COLO668 (cell line): Measurements from ENCODE around the gene XYLT1.
"Not testable (repeated sequence)": the region's sequence is repeated elsewhere in the genome, so short reads cannot be mapped to it uniquely, and the experiment has no call there.

Experiments
- DNase-seq: peaks from one replicate; lab custom pipeline; 2025; ENCODE audit not compliant: unreplicated experiment; lab: John Stamatoyannopoulos, UW

The XYLT1 gene

DNA sequence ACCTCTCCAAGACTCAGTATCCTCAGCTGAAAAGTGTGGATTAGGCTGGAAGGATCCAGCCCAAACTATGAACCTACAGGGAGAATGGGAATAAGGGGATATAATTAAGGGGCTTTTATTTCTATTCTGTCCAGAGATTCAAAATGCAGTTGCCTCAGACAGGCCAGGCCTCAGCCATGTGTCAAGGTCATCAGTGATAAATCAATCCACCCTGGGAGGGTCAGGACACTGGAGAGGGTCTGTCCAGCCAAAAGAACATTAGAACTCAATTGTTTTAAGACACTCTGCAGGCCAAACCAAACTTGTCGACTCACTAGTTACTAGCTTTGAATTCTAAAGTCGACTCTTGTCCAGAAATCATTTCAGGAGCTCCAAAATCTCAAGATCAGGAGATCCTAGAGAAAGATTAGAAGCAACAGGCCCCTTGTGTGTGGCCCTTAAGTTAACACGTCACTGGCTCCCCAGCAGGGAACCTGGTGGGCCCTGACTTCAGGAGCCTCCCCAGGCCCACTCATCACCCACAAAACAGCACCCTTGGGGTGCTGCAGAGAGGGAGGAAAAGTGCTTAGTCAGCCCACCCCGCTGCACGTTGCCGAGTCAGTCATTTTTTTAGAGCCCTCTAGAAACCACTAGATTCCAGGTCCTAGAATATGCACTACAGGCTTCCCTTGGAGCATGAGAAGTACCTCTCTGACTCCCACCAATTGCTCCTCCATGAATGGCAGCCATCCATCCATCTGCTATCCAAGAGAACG, 156.8 kb downstream of the XYLT1 start:
- DNase-seq, result no peak

DNA sequence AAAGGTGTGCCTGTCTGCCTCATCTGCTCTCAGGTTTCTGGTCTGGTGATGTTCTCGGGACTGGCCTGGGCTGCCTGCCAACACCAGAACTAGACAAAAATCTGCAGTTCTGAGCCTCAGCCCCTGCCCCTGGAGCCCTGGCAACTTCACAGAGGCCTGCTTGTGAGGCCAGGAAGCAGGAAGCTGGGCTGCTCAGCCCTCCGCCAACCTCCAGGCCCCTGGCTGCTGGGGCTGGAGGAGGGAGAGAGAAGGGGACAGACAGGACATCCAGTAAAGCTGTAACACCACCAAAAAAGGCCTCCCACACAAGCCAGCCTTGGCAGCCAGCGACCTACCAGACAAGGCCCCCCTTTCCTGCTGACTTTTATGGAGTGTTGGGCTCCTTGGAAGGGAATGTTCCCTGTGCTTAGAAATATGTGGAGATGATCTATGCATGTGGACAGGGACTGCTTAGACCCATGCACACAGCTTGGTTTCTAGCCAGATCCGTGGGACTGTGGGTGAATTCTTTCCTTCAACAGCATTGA, 157.6 kb downstream of the XYLT1 start:
- DNase-seq, result no peak

DNA sequence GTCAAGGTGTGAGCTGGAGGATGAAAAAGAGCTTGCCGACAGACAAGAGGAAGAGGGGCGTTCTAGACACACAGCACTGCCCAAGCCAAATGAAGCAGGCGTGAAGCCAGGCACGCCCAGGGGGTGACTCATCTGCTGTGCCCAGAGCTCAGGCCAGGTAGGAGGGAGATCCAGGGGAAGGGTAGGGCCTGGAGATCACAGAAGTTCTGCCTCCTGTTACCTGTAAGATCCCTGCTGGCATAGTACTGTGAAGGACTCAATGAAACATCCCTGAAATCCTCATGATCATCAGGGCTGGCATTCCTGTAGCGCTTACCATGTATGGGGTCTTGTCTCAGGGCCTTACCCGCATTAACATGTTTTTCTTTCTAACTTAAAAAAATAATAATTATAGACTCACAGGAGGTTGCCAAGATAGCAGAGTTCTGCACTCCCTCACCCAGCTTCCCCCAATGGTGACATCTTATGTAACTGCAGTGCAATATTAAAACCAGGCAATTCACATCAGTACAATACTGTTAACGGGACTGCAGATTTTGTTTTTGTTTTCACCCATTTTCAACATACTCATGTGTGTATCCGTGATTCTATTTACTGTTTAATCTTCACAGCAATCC, 158.6 kb downstream of the XYLT1 start:
- no peak for DNase-seq

DNA sequence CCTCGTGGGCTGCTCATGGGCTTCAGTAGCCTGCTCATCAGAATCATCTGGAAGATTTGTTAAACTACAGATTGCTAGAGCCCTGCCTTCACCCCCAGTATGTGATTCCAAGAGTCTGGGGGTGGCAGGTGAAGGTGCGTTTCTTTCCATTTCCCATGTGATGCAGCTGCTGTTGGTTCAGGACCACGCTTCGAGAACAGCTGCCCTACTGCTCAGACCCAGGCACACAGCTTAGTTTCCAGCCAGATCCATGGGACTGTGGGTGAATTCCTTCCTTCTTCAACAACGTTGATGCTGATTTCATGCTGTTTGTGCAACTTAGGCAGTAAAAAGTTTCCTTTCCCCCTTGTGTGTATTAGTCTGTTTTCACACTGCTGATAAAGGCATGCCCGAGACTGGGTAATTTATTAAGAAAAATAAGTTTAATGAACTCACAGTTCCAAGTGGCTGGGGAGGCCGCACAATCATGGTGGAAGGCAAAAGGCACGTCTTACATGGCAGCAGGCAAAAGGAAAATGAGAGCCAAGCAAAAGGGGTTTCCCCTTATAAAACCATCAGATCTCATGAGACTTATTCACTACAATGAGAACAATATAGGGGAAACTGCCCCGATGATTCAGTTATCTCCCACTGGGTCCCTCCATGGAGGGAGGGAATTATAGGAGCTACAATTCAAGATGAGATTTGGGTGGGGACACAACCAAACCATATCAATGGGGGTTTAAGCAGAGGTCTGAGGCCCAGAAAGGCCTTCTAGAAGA, 159.2 kb downstream of the XYLT1 start:
- no peak for DNase-seq

DNA sequence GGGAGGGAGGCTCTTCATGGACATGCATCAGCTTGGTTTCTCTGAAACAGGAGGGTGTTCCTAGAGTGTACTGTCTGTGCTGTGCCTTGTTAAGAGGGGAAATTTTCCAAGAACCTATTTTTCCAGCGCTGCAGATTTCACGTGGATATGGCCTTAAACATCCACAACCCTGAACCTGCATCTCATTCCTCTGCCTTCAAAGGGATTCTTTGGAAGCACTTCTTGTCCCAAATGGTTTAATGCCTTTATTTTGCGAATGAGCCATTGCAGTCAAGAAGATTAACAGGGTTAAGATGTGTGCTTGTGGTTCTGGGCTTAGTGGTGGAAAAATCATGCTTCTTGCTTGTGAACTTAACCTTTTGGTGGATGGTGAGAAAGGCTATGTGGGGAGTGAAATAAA, 161.2 kb downstream of the XYLT1 start:
- no peak for DNase-seq

DNA sequence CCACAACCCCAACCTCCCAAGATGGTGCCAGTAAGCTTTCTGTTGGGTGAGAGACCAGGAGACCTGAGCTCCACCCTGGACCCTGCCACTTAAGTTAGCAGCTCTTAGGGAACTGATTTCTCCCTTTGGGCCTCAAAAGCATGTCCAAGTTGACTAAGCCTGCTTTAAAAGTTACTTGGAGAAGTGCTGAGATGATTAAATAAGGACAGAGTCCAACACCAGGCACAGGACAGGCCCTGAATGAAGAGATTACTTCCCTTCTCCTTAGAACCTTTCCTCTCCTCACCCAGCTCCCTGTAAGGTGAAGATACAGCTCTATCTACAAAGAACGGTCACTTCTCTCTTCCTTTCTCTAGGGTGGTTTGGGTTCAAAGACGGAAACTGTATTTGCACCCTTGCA, 162.6 kb downstream of the XYLT1 start:
- DNase-seq, result no peak

DNA sequence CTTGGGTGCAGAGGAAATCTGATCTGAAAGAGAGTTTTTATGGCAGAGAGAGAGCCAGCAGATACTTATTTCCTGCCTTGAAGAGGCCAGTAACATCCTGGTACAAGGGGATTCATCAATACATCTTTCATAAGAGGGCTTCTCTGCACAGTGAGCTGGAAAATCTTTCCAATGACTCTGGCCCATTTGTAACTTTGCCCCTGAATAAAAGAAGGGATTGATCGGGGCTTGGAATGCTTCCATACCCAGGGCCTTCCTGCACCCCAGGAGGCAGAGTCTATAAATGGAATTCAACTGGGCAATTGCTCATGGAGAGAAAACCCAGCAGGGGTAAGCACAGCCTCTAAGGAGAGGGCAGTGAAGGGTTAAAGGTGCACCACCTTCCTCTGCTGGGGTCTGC, 163.3 kb downstream of the XYLT1 start:
- no peak for DNase-seq

DNA sequence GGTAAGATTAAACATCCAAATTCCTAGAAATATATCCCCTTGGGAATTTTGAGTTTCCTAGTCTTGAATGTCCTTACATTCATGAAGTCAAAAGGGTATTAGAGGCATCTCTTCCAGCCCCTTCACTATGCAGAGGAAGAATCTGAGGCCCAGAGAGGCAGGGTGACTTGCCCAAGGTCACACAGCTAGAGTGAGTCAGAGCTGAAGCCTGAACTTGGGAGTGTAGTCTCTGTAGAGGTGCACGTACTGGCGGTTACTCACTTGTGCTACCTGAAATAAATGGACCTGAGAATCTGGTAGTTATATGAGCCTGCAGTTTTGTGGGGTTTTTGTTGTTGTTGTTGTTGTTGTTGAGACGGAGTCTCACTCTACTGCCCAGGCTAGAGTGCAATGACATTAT, 164.0 kb downstream of the XYLT1 start:
- DNase-seq, result no peak

DNA sequence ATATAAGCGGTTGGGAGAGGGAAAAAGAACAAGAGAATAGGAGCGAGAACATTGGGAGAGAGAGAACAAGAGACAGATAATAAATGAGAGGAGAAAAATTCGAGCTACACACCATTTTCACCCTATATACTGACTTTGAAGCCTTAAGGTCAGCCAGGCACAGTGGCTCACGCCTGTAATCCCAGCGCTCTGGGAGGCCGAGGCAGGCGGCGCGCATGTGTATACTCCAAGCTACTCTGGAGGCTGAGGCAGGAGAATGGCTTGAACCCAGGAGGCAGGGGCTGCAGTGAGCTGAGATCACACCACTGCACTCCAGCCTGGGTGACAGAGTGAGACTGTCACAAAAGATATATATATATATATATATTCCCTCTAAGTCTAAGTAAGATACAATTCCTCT, 164.5 kb downstream of the XYLT1 start:
- DNase-seq, result not testable (repeated sequence)

DNA sequence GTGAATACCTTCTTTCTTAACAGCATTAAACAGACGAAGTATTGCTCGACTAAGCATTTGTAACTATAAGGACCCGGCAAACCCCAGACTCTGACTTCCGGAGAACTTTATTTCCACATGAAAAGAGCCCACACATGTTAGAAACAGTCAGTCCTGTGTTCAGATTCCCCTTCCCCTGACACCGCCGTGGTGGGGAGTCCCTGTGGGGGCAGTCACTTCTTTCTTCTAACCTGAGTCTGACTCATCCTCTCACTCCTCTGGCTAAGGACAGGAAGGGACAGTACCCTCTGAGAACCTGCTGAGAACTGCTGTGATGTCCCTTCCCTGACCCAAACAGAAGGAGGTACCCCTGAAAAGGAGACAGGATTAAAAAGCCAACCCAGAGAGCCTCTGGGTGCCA, 165.1 kb downstream of the XYLT1 start:
- no peak for DNase-seq

DNA sequence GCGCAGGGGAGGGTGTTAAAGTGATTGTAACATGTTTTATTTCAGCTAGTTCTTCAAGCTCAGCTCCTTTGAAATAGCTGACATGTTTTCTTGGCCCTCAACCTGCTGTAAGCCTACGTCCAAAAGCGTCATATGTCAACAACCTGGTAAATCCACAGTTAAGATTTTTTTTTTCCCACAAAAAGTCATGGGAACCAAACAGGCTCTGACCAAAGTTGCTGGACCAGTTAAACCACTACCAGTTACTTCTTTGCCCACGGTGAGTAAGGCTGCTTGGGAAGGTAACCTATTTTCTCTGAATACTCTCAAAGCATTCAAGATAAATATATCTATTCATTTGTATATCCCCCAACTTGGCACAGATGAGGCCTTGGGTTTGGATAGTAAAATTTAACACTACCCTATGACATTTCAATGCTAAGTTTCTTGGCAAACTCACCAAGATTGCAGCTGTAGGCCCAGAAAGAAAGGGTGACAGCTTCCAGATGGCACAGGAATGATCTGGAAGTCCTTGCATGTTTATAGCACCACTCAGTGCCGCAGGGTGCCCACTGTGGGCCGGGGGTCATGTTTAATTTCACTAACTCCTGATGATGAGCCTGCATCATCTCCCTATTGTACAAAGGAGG, 166.2 kb downstream of the XYLT1 start:
- DNase-seq, result no peak

DNA sequence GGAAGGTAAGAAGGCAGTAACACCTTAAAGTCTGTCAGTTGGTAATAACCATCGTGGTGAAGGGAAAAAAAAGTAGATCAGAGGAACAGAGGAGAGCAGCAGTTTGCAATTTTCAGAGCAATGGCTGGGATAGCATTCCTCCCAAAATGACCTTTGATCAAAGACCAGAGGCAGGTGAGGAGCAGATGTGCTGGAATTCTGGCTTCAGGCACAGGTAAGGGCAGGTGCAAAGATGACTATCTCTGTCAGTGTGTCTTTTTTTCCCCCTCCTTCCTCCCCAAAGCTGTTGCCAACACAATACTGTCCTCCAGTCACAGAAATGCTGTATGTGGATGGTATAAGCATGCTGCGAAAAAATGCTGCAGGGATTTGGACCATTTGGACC, 166.7 kb downstream of the XYLT1 start:
- no peak for DNase-seq

DNA sequence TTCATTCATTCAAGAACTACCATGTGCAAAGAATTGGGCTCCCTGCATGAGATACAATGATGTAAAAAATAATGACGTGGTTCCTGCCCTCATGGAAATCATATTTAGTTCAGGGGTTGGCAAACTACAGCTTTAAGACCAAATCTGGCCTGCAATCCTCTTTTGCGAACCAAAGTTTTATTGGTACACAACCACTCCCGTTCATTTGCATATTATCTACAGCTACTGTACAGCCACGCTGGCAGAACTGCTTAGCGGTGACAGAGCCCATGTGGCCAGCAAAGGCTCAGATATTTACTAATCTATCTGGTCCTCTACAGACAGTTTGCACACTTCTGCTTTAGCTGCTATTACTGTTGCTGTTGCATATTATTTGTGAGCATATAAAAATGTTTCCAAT, 167.7 kb downstream of the XYLT1 start:
- DNase-seq, result no peak

DNA sequence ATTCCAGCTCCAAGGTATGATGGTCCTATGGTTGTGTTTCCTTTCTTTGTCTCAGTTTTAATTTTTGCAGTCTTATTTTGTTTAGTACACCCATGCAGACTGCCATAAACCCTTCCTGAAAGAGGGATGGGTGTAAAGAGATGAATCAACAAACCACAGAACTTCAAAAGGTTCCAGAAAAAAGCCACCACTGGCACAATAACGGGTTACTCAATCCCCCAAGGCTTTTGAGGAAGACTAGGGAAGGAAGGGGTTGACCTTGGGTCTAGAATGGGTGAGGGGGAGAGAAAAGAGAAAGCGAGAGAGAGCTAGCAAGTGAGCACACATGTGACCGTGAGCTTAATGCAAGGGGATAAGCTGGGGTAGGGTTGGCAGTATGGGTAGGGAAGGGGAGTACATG, 168.1 kb downstream of the XYLT1 start:
- DNase-seq, result no peak

DNA sequence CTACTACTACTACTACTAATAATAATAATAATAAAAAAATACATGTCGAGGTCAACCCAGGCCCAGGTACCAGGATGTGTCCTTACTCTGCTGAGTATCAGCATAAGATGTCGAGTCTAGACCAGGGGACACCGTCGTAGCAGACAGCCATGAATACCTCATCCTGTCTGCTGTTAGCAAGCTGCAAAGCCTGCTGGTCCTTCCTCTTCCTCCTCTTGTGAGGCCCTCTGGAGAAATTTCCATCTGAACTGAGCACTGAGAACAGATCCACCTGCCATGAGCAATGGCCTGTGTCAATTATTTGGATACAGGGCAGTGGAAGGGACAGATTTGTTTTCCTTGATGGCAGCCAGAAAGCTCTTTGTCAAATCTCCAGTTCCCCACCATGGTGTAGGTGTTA, 168.5 kb downstream of the XYLT1 start:
- no peak for DNase-seq

DNA sequence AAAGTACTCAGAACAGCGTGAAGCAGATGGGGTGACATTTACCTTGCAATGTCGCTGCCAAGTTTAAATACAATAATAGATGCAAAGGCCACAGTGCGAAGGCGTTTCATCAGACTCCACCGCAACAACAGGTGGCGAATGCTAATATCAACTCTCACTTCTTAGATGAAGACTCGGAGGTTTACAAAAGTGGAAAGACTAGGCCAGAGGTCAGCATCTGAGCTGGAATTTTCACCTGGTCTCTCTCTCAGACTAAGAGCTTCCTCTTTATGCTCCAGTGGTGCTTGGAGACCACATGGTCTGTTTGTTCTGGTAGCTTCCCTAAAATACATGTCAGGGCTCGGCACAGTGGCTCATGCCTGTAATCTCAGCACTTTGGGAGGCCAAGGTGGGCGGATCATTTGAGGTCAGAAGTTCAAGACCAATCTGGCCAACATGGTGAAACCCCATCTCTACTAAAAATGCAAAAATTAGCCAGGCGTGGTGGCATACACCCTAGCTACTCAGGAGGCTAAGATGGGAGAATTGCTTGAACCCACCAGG, 169.1 kb downstream of the XYLT1 start:
- no peak for DNase-seq

DNA sequence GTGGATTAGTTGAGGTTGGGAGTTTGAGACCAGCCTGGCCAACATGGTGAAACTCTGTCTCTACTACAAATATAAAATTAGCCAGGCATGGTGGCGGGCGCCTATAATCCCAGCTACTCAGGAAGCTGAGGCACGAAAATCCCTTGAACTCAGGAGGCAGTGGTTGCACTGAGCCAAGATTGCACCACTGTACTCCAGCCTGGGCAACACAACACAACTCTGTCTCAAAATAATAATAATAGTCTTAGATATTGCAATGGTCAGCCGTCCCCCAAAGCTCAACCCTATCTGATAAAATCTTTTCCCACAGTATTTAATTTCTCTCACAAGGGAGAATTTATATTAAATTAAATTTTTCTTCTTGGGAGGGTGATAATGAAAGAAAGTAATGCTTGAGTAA, 169.6 kb downstream of the XYLT1 start:
- DNase-seq, result no peak

DNA sequence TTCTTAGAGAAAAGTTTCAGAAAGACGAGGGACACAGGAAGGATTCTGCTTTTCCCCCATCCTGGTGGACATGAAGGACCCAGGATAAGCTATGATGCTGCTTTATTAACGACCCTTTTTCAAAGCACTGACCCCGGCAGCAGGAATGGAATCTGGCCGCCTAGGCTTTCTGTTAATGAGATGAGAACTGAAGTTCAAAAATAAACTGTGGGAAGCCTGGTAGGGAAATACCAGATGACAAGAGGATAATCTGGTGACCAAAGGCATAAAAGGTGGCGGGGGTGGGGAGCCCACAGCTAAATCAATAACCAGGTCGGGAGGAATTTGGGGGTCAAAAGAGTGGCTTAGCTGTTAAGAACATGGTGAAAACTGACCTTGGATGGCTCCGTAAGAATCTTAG, 171.0 kb downstream of the XYLT1 start:
- no peak for DNase-seq

DNA sequence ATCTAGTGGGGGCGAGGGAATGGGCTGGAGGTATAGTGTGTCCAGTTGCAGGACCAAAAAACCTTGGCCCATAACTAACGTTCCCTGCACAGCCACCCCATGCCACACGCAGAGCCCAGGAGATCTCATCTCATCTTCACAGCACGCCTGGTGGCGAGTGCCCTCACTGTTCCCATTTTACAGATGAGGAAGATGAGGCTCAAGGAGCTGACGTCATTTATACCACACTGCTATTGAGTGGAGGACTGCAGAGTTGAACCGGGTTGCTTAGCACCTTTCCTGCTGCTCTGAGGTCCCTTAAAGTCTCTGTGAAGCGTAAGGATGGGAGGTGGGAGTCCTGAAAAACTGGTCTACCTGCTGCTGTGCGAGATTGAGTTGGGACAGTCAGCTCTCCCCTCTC, 172.5 kb downstream of the XYLT1 start:
- no peak for DNase-seq

DNA sequence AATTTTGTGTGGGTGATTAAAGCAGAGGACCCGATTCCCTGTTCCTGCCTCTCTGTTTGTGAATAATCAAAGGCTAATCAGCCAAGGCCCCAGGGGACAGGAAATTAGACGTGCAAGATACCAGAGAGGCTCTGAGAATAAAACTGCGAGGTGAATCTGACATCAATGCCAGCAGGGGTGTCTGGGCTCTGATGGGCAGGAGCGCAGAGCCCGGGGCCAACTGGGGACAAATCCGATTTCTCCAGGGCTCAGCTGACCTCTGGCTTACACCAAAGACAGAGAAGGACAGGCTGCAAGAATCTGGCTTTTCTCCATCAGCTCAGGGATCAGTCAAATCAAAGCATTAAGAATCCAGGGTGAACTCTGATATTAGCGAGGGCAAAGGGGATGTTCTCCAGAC, 174.3 kb downstream of the XYLT1 start:
- DNase-seq, result no peak

DNA sequence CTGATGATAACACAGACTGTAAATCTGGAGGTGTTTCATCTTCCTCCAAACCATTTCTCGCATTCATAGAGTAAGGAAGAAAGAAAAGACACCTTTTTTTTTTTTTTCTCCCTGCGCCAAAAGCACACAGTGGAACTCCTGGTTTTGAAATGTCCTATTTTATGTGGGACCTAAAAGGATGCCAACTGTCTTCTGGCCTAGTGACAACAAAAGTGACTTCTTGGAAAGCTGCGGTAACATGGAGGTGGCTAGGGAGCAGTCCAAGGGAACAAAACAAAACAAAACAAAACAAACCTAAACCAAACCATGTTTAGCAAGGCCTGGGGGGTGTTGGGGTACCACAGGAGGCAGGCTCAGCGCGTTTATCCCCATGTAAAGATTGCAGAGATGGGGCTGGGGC, 174.8 kb downstream of the XYLT1 start:
- no peak for DNase-seq
